ENCODE measurements around the gene BBOF1.
A peak's percentile ranks its signal among the peaks of the same experiment; 100 is the strongest.
"Not testable (repeated sequence)": the region's sequence is repeated elsewhere in the genome, so short reads cannot be mapped to it uniquely, and the experiment has no call there.

Gene BBOF1

GRCh38 chr14:74018586-74019407 lies at the start of gene BBOF1, which contains the start of gene ENTPD5:
TSS of gene BBOF1 (plus strand) at chr14:74019349. CDS start at chr14:74019479, 130 bp downstream.
TSS of gene ENTPD5 (minus strand) at chr14:74019288. CDS start at chr14:73988102, 31,186 bp downstream.
- peak; percentile 40 for DNase-seq

DNA sequence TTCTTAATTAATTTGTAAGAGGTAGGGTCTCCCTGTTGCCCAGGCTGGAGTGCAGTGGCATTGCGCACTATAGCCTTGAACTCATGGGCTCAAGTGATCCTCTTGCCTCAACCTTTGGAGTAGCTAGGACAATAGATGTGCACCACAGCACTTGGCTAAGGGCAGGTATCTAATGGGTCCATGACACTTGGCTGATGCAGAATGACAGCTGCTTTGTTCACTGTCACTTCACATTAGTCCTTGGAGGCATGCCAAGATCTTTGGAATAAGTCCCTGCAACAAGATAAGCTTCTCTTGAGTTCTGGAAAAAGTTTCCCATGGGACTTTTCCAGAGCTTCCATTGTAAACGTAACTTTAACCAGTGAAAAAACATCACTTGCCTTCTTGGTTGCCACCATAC lies 45.7 kb upstream of the BBOF1 start:
- DNase-seq: no peak

- no peak for DNase-seq
Measured at GRCh38 chr14:73976125-73976524, 43.0 kb upstream of the BBOF1 start.

DNA sequence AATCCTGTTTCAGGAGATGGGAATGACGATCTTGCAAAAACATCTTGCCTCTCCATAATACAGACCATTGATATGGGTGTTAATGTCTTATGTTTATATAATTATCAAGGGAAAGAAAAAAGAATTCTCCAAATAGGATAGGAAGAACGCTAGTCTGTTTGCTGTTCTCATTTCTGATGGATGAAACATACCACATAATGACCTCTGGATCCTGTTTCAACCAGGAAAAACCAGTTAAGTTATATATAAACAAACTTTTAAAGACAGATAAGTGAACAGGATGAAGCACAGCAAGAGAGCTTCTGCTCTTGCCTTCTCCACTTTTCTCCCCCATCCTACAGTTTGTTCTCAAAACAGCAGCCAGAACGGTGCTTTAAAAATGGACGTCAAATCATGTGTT lies 41.3 kb upstream of the BBOF1 start:
- no peak for DNase-seq

GRCh38 chr14:73988065-73988464 lies 31.1 kb upstream of the BBOF1 start:
- no peak for DNase-seq

GRCh38 chr14:73988656-73989055 lies 30.5 kb upstream of the BBOF1 start:
- DNase-seq: not testable (repeated sequence)

DNA sequence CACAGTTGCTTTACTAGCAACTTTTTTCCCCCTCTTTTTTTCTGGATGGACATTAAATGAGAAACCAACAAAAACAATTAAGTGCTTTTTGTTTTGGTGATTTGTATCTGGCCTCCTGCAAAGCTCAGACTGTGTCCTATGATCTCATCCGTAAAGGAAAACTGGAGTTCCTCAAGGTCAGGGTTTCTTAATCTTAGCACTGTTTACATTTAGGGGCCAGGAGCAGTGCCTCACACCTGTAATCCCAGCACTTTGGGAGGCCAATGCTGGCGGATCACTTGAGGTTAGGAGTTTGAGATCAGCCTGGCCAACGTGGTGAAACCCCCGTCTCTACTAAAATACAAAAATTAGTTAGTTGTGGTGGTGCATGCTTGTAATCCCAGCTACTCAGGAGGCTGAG lies 28.1 kb upstream of the BBOF1 start:
- DNase-seq: no peak

- not testable (repeated sequence) for DNase-seq
Measured at GRCh38 chr14:73994926-73995325, 24.2 kb upstream of the BBOF1 start.

DNA sequence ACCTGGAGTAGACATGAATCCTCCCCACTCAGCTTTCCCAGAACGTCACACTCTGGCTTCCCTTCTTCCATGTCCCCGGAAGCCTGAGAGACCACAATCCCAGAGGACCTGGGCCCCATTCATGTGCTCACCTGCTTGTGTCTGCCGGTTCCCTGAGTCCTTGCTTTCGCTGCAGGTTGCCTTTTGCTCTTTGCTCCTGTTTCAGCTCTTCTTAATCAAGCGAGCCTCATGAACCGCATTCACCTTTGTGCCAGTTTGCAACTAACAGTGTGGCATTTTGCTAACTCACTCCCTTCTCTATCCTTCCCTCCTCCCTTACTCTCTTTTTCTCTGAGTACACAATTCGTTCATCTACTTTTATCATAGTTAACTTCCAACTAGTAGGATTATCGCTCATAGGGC lies 23.2 kb upstream of the BBOF1 start:
- no peak for DNase-seq

DNA sequence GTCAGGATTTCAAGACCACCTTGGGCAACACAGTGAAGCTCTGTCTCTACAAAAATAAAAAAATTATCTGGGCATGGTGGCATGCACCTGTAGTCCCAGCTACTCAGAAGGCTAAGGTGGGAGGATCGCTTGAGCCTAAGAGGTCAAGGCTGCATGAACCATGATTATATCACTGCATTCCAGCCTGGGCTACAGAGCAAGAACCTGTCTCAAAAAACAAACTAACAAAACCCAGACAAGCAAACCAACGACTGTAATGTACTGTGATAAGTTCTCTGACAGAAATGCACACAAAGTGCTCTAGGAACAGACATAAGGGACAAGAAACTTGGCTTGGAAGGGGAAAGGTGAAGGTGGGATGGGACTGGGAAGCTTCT lies 22.4 kb upstream of the BBOF1 start:
- no peak for DNase-seq

DNA sequence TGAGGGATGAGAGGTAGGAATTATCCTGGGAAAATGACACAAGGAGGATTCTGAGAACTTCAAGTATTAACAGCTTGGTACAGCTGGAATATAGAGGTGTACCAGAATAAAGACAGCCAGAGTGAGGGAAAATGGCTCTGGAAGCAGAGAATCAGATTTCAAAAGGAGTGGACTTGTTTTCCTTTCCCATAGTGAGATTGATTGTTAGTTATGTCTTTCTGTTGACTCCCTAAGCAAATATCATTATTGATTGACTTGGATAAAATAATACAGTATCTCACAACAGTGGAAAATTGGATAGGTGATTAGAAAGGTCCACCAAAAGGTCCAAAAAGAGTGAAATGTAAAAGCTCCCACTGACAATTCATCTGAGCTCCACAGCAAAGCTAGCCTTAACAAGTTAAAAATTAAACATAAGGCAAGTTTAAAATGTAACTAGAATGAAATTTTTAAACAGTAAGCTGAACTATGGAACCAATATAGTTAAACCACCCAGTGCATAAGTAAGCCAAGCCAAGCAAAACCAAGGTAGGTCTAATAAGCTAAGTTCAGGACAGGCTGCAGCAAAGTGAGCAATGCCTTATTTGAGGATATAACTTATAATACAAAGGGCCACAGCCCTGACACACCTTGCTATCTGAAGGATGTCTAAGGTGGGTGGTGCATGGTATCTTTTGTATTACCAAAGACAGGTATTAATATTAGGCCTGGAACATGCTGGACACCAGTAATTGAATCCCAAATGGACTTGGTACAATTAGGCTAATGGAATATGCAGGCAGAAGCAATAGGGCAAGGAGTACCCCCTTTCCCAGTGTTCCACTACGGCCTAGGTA lies 21.8 kb upstream of the BBOF1 start:
- no peak for DNase-seq

GRCh38 chr14:73997944-73998447 lies 21.2 kb upstream of the BBOF1 start:
- DNase-seq: no peak

DNA sequence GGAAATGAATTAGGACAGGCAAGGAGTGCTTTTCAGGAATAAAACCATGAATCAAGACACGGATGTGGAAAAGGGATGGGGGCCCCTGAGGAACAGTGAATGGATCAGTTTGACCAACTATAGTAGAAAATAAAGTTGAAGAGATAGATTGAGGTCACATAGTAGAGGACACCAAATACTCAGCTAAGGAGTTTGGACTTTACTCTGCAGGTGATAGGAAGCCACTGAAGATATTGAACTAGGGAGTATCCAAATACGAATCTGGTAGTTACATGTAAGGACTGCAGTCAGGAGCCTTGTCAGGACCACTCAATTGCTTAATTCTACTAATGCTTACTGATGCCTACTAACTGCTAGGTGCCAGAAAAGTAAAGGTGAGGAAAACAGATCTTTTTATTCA lies 20.4 kb upstream of the BBOF1 start:
- DNase-seq: no peak

DNA sequence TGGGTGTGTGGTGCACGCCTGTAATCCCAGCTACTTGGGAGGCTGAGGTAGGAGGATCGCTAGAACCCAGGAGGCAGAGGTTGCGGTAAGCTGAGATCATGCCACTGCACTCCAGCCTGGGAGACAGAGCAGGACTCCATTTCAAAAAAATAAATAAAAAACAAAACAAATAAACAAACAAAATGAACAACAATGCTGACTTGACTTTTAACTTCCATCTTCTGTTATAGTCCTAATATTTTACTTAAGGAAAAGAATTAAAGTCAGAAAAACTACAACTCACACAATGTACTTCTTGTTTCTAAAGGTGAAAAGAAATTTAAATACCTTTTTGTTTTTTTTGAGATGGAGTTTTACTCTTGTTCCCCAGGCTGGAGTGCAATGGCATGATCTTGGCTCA lies 13.5 kb upstream of the BBOF1 start:
- DNase-seq: not testable (repeated sequence)

- no peak for DNase-seq
Measured at GRCh38 chr14:74008843-74009499, 10.2 kb upstream of the BBOF1 start.

DNA sequence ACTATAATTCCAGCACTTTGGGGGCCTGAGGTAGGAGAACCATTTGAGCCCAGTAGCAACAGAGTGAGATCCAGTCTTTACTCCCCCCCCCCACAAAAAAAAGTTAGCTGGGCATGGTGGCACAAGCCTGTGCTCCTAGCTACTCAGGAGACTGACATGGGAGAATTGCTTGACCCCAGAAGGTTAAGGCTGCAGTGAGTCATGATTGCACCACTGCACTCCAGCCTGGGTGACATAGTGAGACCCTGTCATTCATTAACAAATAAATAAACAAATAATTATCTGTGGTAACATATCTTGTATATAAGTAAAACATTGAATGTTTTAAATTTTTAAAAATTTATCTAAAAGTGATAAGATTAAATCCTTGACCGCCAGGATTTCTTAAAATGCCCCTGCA lies 4.8 kb upstream of the BBOF1 start:
- no peak for DNase-seq

GRCh38 chr14:74015176-74015575 lies 4.0 kb upstream of the BBOF1 start:
- no peak for DNase-seq

DNA sequence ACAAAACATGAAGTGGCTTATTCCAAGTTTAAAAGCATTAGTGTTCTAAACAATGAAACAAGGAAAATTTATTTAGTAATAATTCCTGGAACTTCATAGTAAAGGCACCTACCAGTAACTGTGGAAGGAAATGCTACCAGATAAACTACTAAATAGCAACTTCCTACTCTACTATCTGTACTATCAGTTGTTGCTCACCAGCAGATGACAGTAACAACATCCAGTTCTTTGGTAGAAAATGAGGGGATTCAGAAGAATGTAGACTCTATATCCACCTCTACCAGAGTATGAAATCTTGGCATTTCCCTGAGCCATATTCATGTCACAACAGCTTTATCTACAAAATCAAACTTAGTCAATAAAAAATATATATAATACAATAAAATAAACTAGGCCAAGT lies 3.2 kb upstream of the BBOF1 start:
- peak; percentile 4 for DNase-seq

- no peak for DNase-seq
Measured at GRCh38 chr14:74018174-74018585, 969 bp upstream of the BBOF1 start.

DNA sequence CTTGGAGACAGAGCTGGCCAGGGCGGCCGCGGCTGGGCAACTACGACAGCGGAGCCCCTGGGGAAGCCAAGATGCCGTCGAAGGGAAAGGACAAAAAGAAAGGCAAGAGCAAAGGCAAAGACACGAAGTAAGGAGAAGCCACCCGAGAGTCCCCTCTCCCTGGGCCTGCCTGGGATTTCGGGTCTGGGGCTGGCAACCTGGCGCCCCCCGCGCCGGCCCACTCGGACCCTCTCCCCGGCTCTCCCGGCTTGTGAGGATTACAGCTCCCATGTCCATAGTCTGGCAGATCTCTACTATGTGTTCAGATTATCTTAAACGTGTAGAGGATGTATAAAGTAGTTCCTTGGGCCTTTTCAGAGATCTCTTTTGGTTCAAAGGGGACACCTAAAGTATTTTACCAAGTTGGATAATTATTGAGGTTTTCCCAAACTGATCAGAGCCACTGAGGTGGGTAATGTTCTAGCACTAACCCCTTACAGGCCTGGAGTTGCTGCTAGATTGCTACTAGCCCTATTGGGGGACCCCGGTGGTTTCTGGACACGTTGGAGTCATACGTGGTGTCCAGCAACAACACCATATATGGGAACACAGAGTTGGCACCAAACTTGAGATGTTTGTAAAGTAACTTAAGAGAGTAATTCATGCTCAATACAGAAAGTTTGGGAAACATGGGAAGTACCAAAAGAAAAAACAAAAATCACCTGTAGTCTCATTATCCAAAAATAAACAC lies 424 bp downstream of the BBOF1 start:
- DNase-seq: no peak

- no peak for DNase-seq
Measured at GRCh38 chr14:74022346-74022745, 3.2 kb downstream of the BBOF1 start.

DNA sequence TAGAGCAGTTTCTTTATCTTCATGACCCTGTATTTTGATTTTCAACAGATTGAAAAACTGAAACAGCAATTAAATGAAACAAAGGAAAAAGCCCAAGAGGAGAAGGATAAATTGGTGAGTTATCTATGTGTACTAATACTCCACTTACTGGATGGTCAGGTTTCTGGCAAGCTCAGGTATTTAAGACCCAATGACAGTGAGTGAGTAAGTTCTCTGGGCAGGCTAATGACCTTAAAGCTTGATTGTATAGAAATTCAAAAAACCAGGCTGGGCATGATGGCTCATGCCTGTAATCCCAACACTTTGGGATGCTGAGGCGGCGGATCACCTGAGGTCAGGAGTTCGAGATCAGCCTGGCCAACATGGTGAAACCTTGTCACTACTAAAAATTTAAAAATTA lies 10.0 kb downstream of the BBOF1 start:
- DNase-seq: no peak

DNA sequence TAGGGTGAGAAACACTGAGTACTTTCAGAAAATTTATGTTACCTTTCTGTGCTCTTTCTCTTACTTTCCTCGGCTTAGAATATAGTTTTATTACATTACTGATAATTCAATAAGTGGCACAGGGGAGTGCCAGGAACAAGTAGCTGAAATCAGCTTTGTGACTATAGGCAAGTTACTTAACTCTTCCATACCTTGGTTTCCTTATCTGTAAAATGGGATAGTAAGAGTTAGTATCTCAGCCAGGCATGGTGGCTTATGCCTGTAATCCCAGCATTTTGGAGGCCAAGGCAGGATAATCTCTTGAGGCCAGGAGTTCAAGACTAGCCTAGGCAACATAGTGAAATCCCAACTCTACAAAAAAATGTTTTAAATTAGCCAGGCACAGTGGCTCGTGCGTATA lies 15.4 kb downstream of the BBOF1 start:
- DNase-seq: no peak

All from GF-D8 (cell line).